ENCODE data around the gene ANAPC5.

ANAPC5 gene

GRCh38 chr12:121330195-121330594, 22.0 kb downstream of the ANAPC5 start:
- no peak for TF ChIP-seq TAF1 (IDR thresholded peaks at IDR 0.05; ENCODE audit: borderline replicate concordance, insufficient read depth, low read length)
- no peak for TF ChIP-seq FOXP2 (optimal IDR thresholded peaks at IDR 0.05; ENCODE audit: borderline replicate concordance, extremely low read depth, extremely low read length, insufficient read depth)
- TF ChIP-seq SIN3A (IDR thresholded peaks at IDR 0.05; ENCODE audit: borderline replicate concordance, insufficient read depth, low read length), result no peak
- no peak for TF ChIP-seq POLR2AphosphoS5 (IDR thresholded peaks at IDR 0.05; ENCODE audit: low read depth, low read length)
- TF ChIP-seq REST (IDR thresholded peaks at IDR 0.05; ENCODE audit: insufficient read depth in 1 of 2, low read depth in 2 of 2, low read length in 2 of 2), result no peak

DNA sequence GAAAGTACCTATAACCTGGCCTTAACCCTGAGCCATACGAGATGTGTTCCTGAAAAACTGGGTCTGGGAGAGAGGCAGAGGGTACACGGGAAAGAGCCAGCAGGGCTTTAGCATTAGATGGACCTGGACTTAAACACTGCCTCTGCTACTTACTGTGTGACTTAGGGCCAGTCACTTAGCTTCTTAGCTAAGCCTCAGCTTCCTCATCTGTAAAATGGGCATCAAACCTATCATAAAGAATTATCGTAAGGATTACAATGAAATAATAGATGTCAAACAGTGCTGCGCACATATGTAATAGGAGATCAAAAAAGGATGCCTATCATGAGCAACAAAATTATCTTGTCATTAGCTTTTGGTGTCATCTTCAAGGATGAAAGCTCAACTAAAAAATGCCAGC, 23.6 kb downstream of the ANAPC5 start:
- TF ChIP-seq REST (IDR thresholded peaks at IDR 0.05; ENCODE audit: insufficient read depth in 1 of 2, low read depth in 2 of 2, low read length in 2 of 2) (no peak), FOXP2 (optimal IDR thresholded peaks at IDR 0.05; ENCODE audit: borderline replicate concordance, extremely low read depth, extremely low read length, insufficient read depth) (no peak), TAF1 (IDR thresholded peaks at IDR 0.05; ENCODE audit: borderline replicate concordance, insufficient read depth, low read length) (no peak), SIN3A (IDR thresholded peaks at IDR 0.05; ENCODE audit: borderline replicate concordance, insufficient read depth, low read length) (no peak), POLR2AphosphoS5 (IDR thresholded peaks at IDR 0.05; ENCODE audit: low read depth, low read length) (no peak)

DNA sequence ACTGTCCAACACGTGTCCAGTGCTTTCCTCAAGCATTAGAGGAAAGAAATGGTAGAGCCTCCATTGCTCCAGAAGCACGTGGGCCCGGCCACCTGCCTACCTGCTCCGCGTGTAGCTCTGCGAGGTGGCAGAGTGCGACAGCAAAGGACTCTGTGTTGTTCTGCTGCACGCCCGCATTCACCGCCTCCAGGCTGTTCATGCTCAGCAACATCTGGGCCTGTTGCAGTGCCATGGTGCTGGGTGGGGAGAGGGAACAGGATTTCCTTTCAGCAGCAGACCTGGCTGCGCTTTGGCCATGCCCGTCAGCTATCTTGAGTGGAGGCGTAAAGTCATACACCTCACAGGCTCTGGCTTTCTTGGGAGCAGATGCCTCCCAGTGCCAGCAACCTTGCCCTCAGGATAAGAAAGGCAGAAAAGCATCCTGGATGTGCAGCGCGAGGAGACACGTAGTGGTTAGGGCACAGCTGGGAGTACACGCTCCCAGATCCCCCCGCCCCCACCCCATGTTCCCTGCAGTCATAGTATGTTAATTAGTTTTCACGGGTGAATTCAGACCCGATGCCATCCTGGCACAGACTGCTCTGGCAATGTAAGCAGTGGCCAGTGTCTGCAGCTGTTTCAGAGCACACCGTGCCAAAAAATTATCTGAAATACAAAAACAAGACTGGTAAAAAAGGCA, 25.1 kb downstream of the ANAPC5 start:
- no peak for TF ChIP-seq POLR2AphosphoS5 (IDR thresholded peaks at IDR 0.05; ENCODE audit: low read depth, low read length)
- no peak for TF ChIP-seq SIN3A (IDR thresholded peaks at IDR 0.05; ENCODE audit: borderline replicate concordance, insufficient read depth, low read length)
- TF ChIP-seq REST (IDR thresholded peaks at IDR 0.05; ENCODE audit: insufficient read depth in 1 of 2, low read depth in 2 of 2, low read length in 2 of 2), result no peak
- TF ChIP-seq FOXP2 (optimal IDR thresholded peaks at IDR 0.05; ENCODE audit: borderline replicate concordance, extremely low read depth, extremely low read length, insufficient read depth), result no peak
- no peak for TF ChIP-seq TAF1 (IDR thresholded peaks at IDR 0.05; ENCODE audit: borderline replicate concordance, insufficient read depth, low read length)

DNA sequence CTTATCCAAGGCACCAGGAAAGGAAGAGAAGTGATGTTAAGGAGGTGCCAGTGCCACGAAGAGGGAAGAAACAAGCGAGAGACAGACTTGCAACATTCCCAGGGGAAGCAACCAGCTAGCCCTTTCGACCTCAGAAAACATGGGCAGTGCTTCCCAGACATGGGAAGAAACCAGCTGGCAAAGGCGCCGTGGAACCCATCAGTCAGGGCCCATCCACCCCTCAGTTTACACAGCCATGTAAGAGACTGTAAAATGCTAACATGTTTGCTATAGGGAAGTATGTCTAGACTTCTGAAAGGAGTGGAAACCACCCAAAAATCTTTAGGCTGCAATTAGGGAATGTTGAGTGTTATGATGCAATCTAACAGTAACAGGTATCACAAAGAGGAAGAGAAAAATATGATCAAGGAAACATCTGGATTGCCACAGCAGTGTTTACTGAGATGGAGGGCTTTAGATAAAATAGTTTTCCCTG, 26.3 kb downstream of the ANAPC5 start:
- TF ChIP-seq TAF1 (IDR thresholded peaks at IDR 0.05; ENCODE audit: borderline replicate concordance, insufficient read depth, low read length), result no peak
- TF ChIP-seq FOXP2 (optimal IDR thresholded peaks at IDR 0.05; ENCODE audit: borderline replicate concordance, extremely low read depth, extremely low read length, insufficient read depth), result no peak
- TF ChIP-seq REST (IDR thresholded peaks at IDR 0.05; ENCODE audit: insufficient read depth in 1 of 2, low read depth in 2 of 2, low read length in 2 of 2), result no peak
- TF ChIP-seq SIN3A (IDR thresholded peaks at IDR 0.05; ENCODE audit: borderline replicate concordance, insufficient read depth, low read length), result no peak
- TF ChIP-seq POLR2AphosphoS5 (IDR thresholded peaks at IDR 0.05; ENCODE audit: low read depth, low read length), result no peak
